CD14-positive monocyte (primary cell): ENCODE data around the gene TMCC3. TPM values are rescaled to one million over a fixed set of nuclear protein-coding genes. Genes with fewer than 3 reads are reported as not detected.

Source experiments
- DNase-seq, 3 donors: peaks; one replicate each; pipeline ENCODE4 v3.0.0-alpha.2; 2011 to 2022
- H2AFZ ChIP-seq: 2 replicates; pipeline ENCODE4 v1.6.0; 2012; ENCODE audit warnings: mild to moderate bottlenecking, low read depth, low read length, inconsistent platforms; ENCODE audit not compliant: insufficient read depth, poor library complexity, severe bottlenecking
- H3K27ac ChIP-seq, 2 donors: 1 replicate in 1 of 2; 2 replicates in 1 of 2; pipeline ENCODE4 v1.5.1; 2012 to 2013; ENCODE audit warnings: low read length in 2 of 2, control low read depth in 1 of 2, inconsistent platforms in 1 of 2, low read depth in 1 of 2, mild to moderate bottlenecking in 1 of 2
- H3K27me3 ChIP-seq, 2 donors: one replicate each; pipeline versions ENCODE4 v1.6.0 to v1.6.1; 2011 to 2013; ENCODE audit warnings: low read length in 2 of 2; ENCODE audit not compliant: control insufficient read depth in 2 of 2, insufficient read depth in 2 of 2
- H3K36me3 ChIP-seq, 2 donors: replicated peaks in 1 of 2; 1 replicate in 1 of 2; 2 replicates in 1 of 2; pipeline versions ENCODE4 v1.5.1 to v1.6.1; 2012 to 2013; ENCODE audit warnings: low read length in 2 of 2, control low read depth in 1 of 2, inconsistent platforms in 1 of 2, mild to moderate bottlenecking in 1 of 2; ENCODE audit not compliant: insufficient read depth in 2 of 2, control insufficient read depth in 1 of 2
- H3K4me1 ChIP-seq, 2 donors: 1 replicate in 1 of 2; 2 replicates in 1 of 2; pipeline versions ENCODE4 v1.5.1 to v1.6.1; 2012 to 2013; ENCODE audit warnings: low read length in 2 of 2, control low read depth in 1 of 2, inconsistent platforms in 1 of 2, mild to moderate bottlenecking in 1 of 2, moderate library complexity in 1 of 2; ENCODE audit not compliant: insufficient read depth in 2 of 2, control insufficient read depth in 1 of 2
- H3K4me2 ChIP-seq: replicated peaks from 2 replicates; pipeline ENCODE3; 2012; ENCODE audit warnings: low read length, moderate library complexity, mild to moderate bottlenecking; ENCODE audit not compliant: poor library complexity, severe bottlenecking; ENCODE audit errors: extremely low read depth
- H3K4me3 ChIP-seq, 3 experiments: fragments of 200-600 bp in 1 of 3; sonication (generic) in 1 of 3; replicated peaks in 1 of 3; 1 replicate in 2 of 3; 2 replicates in 1 of 3; pipeline ENCODE4 v1.5.1; 2011 to 2013; ENCODE audit warnings: low read length in 3 of 3, mild to moderate bottlenecking in 3 of 3, control low read depth in 2 of 3, low read depth in 2 of 3, inconsistent platforms in 1 of 3, moderate library complexity in 1 of 3
- H3K79me2 ChIP-seq: 2 replicates; pipeline ENCODE4 v1.6.0; 2012; ENCODE audit warnings: mild to moderate bottlenecking, control low read depth, inconsistent platforms, low read length, moderate library complexity; ENCODE audit not compliant: insufficient read depth
- H3K9ac ChIP-seq: 2 replicates; pipeline ENCODE4 v1.6.0; 2017; ENCODE audit warnings: low read length, mild to moderate bottlenecking; ENCODE audit not compliant: insufficient read depth, poor library complexity, severe bottlenecking
- H3K9me3 ChIP-seq, 2 donors: replicated peaks in 1 of 2; 1 replicate in 1 of 2; 2 replicates in 1 of 2; pipeline versions ENCODE4 v1.5.1 to v1.6.1; 2012 to 2013; ENCODE audit warnings: low read length in 2 of 2, control low read depth in 1 of 2; ENCODE audit not compliant: control insufficient read depth in 1 of 2, insufficient read depth in 1 of 2
- H4K20me1 ChIP-seq: 2 replicates; pipeline ENCODE4 v1.6.0; 2012; ENCODE audit warnings: mild to moderate bottlenecking, low read length, control low read depth, moderate library complexity; ENCODE audit not compliant: insufficient read depth
- H3K27ac Mint-ChIP-seq, 7 donors: one replicate each; pipeline ENCODE4 v1.8.0; 2020; ENCODE audit warnings: mild to moderate bottlenecking in 7 of 7, mixed read lengths in 7 of 7, moderate library complexity in 6 of 7, inconsistent platforms in 2 of 7
- H3K27me3 Mint-ChIP-seq, 3 donors: one replicate each; pipeline ENCODE4 v1.8.0; 2021 to 2022; ENCODE audit warnings: low read depth in 3 of 3, mild to moderate bottlenecking in 3 of 3, mixed read lengths in 3 of 3, moderate library complexity in 3 of 3, inconsistent platforms in 1 of 3
- H3K36me3 Mint-ChIP-seq, 2 donors: one replicate each; pipeline ENCODE4 v1.8.0; 2020; ENCODE audit warnings: mixed read lengths in 2 of 2, inconsistent platforms in 1 of 2, mild to moderate bottlenecking in 1 of 2
- H3K4me1 Mint-ChIP-seq: one replicate; pipeline ENCODE4 v1.8.0; 2020; ENCODE audit warnings: mild to moderate bottlenecking, mixed read lengths
- H3K4me3 Mint-ChIP-seq, 2 donors: one replicate each; pipeline ENCODE4 v1.8.0; 2020; ENCODE audit warnings: mild to moderate bottlenecking in 2 of 2, mixed read lengths in 2 of 2, moderate library complexity in 1 of 2
- H3K9me3 Mint-ChIP-seq, 7 donors: one replicate each; pipeline ENCODE4 v1.8.0; 2020 to 2022; ENCODE audit warnings: mixed read lengths in 7 of 7, mild to moderate bottlenecking in 6 of 7, moderate library complexity in 6 of 7, inconsistent platforms in 2 of 7
- CTCF ChIP-seq: fragments of 200-600 bp; IDR thresholded peaks from one replicate; pipeline ENCODE4 v1.8.0; 2022; ENCODE audit warnings: antibody characterized with exemption, mild to moderate bottlenecking
- WGBS: methylation state at CpG from one replicate; pipeline ENCODE4 v1.1.5; 2013; ENCODE audit warnings: missing lambda C conversion rate; ENCODE audit not compliant: insufficient coverage; 5-methylcytosine and 5-hydroxymethylcytosine counted together
- intact Hi-C, 2 donors: fragments of 100-400 bp; cut with micrococcal nuclease; formaldehyde crosslinking; loops; one replicate each; pipeline versions ENCODE4 v1.15.0 to v1.15.1; 2023
- polyA plus RNA-seq, 3 donors: library from polyadenylated mRNA; depleted of rRNA in 1 of 3; unstranded in 2 of 3; stranded (reverse) in 1 of 3; fragments of 300-500 nt in 2 of 3; fragments of >200 nt in 1 of 3; fragmentation: Illumina TruSeq in 2 of 3; gene quantifications; 1 replicate in 2 of 3; 2 replicates in 1 of 3; pipeline ENCODE4 v1.2.3, GENCODE V29; 2012 to 2021

TMCC3 gene
- polyA plus RNA-seq, 3 donors, result 3.4 to 14.7 (median 7.1) TPM

- Mint-ChIP-seq H3K9me3 (no peaks in the 10 kb centered on the region), H3K27ac (no peak overlapping the region), H3K36me3 (no peaks in the 10 kb centered on the region), H3K27me3 (peaks cover 2 to 5% (median 3%) of the 10 kb centered on the region in 3 donors), H3K4me1 (peaks cover 20% of the 10 kb centered on the region), H3K4me3 (no peak overlapping the region)
- no peak overlapping the region for H2AFZ ChIP-seq
- no peak overlapping the region for H3K9ac ChIP-seq
- H4K20me1 ChIP-seq, result no peaks in the 10 kb centered on the region
- no peak for DNase-seq
- H3K27me3 ChIP-seq, result no peaks in the 10 kb centered on the region
- no peak overlapping the region for H3K27ac ChIP-seq
- WGBS, result 100% methylated on average over 1 of the region's 3 CpGs
- H3K4me1 ChIP-seq, result peaks cover 18% of the 10 kb centered on the region in 2 donors
- no peaks in the 10 kb centered on the region for H3K9me3 ChIP-seq
- H3K79me2 ChIP-seq, result no peaks in the 10 kb centered on the region
- no peak overlapping the region for H3K4me3 ChIP-seq
- no peak for TF ChIP-seq CTCF
- no peak overlapping the region for H3K4me2 ChIP-seq
- intact Hi-C loops, result no loop called here
- no peaks in the 10 kb centered on the region for H3K36me3 ChIP-seq
Measured at GRCh38 chr12:94660436-94660835, 10.1 kb upstream of the TMCC3 start.

DNA sequence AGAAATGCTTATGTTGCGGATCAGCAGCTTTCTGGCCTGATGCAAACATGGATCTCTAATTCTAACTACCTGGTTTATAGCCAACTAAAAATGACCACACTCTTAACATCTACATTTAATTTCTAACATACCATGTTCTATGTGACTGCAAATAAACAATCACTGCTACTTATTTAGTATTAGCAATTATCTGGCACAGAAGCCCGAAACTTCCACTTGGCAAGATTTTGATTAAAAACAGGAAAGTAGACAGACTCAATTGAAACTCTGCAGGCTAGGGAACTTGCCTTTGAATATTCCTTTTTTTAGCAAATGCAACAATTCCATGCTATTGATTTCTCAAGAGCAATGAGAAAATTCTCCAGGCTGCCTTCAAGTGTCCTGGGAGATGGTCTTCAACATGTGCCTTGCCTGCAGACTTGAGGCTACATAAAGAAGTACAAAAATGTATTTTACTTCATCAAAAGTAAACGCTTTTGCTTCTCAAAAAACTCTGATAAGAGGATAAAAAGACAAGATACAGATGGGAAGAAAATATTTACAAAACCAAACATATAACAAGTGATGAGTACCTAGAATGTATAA lies 9.1 kb upstream of the TMCC3 start:
- H3K9me3 Mint-ChIP-seq, result no peaks in the 10 kb centered on the region
- H3K4me3 Mint-ChIP-seq, result no peak overlapping the region
- Histone ChIP-seq H3K79me2 (no peaks in the 10 kb centered on the region), H3K27me3 (no peaks in the 10 kb centered on the region), H3K4me3 (no peak overlapping the region), H3K4me2 (no peak overlapping the region), H2AFZ (no peak overlapping the region), H3K27ac (no peak overlapping the region), H3K9me3 (no peaks in the 10 kb centered on the region), H3K9ac (no peak overlapping the region), H3K36me3 (no peaks in the 10 kb centered on the region), H4K20me1 (no peaks in the 10 kb centered on the region), H3K4me1 (peaks cover 18% of the 10 kb centered on the region in 2 donors)
- DNase-seq, result no peak
- intact Hi-C loops, result no loop called here
- H3K4me1 Mint-ChIP-seq, result peaks cover 20% of the 10 kb centered on the region
- peaks cover 2 to 5% (median 3%) of the 10 kb centered on the region in 3 donors for H3K27me3 Mint-ChIP-seq
- no peak overlapping the region for H3K27ac Mint-ChIP-seq
- WGBS, result no CpG with 5 or more reads among the region's 3 CpGs
- no peak for TF ChIP-seq CTCF
- H3K36me3 Mint-ChIP-seq, result no peaks in the 10 kb centered on the region
